Nephron (organoid): ENCODE results near the gene IQCK.

Experiments used
- H3K27ac Mint-ChIP-seq, 3 experiments: 2 replicates each; pipeline ENCODE4 v1.8.0; 2020; ENCODE audit warnings: mixed read lengths in 3 of 3, mild to moderate bottlenecking in 2 of 3, moderate library complexity in 1 of 3
- H3K27me3 Mint-ChIP-seq: 2 replicates; pipeline ENCODE4 v1.8.0; 2021; ENCODE audit warnings: low read depth, mild to moderate bottlenecking, moderate library complexity, mixed read lengths
- H3K36me3 Mint-ChIP-seq: 2 replicates; pipeline ENCODE4 v1.8.0; 2020; ENCODE audit warnings: low read depth, mixed read lengths
- H3K4me1 Mint-ChIP-seq: 2 replicates; pipeline ENCODE4 v1.8.0; 2020; ENCODE audit warnings: mixed read lengths
- H3K4me3 Mint-ChIP-seq, 3 experiments: 2 replicates each; pipeline ENCODE4 v1.8.0; 2020; ENCODE audit warnings: mild to moderate bottlenecking in 3 of 3, mixed read lengths in 3 of 3, moderate library complexity in 2 of 3
- H3K9me3 Mint-ChIP-seq: 2 replicates; pipeline ENCODE4 v1.8.0; 2020; ENCODE audit warnings: mixed read lengths
- TF ChIP-seq, protein P1 (sequence below), 3 experiments: fragments of 200-600 bp; sonication (generic); IDR thresholded peaks; one replicate each; pipeline ENCODE4 v1.5.0; 2021; ENCODE audit warnings: antibody characterized with exemption in 3 of 3; ENCODE audit not compliant: unreplicated experiment in 3 of 3

Gene IQCK

DNA sequence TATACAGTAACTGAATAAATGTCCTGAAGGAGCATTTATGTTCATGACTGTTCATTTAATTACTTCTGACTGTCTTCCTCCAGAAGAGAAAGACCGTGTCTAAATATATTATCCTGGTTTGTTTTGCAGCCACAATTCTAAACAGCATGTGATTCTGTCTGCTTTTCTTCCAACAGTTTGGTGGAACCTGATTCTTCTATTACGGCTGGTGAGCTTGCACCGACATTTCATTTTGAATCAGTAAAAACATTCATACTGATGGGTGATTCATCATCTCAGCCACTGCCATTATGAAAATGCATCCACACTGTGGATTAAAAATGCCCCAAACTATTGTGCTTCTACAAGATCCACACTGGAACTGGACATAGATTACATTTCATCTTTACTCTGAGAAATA, 17.0 kb upstream of the IQCK start:
- H3K4me3 Mint-ChIP-seq = no peak overlapping the region
- TF ChIP-seq, protein P1, sequence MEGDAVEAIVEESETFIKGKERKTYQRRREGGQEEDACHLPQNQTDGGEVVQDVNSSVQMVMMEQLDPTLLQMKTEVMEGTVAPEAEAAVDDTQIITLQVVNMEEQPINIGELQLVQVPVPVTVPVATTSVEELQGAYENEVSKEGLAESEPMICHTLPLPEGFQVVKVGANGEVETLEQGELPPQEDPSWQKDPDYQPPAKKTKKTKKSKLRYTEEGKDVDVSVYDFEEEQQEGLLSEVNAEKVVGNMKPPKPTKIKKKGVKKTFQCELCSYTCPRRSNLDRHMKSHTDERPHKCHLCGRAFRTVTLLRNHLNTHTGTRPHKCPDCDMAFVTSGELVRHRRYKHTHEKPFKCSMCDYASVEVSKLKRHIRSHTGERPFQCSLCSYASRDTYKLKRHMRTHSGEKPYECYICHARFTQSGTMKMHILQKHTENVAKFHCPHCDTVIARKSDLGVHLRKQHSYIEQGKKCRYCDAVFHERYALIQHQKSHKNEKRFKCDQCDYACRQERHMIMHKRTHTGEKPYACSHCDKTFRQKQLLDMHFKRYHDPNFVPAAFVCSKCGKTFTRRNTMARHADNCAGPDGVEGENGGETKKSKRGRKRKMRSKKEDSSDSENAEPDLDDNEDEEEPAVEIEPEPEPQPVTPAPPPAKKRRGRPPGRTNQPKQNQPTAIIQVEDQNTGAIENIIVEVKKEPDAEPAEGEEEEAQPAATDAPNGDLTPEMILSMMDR (IDR thresholded peaks at IDR 0.05; ENCODE audit: unreplicated experiment in 3 of 3) = no peak
- H3K27me3 Mint-ChIP-seq = no peaks in the 10 kb centered on the region
- H3K4me1 Mint-ChIP-seq = peaks cover 44% of the 10 kb centered on the region
- H3K27ac Mint-ChIP-seq = peak overlapping the region; percentile 83 to 98 (median 95)
- H3K36me3 Mint-ChIP-seq = peaks cover 81% of the 10 kb centered on the region
- H3K9me3 Mint-ChIP-seq = no peaks in the 10 kb centered on the region

DNA sequence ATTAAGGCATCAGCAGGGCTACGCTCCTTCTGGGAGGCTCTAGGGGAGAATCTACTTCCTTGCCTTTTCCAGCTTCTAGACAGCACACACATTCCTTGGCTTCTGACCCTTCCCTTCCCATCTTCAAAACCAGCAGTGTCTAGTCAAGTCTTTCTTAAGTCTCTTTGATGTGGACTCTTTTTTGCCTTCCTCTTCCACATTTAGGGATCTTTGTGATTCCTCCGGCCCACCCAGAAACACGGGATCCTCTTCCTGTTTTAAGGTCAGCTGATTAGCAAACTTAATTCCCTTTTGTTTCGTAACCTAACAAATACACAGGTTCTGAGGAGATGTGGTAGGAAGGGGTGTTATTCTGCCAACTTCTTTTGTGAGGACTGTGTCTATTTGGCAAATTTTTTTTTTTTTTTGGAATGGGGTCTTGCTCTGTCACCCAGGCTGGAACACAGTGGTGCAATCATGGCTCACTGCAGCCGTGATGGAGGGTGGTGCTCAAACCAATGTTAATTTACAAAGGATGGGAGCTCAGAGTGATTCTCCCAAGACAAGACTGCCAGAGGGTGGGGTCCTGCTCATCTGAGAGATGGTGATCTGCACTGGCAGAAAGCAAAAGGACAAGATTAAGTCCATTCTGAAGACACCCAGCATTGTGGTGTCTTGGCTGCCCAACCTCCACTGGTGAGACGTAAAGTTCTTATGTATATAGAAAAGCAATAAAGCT, 14.7 kb upstream of the IQCK start:
- H3K27ac Mint-ChIP-seq = peak overlapping the region in 1 of 3 experiments; percentile 54
- no peak overlapping the region for H3K4me3 Mint-ChIP-seq
- no peaks in the 10 kb centered on the region for H3K9me3 Mint-ChIP-seq
- TF ChIP-seq, protein P1 (IDR thresholded peaks at IDR 0.05; ENCODE audit: unreplicated experiment in 3 of 3) = no peak
- H3K36me3 Mint-ChIP-seq = peaks cover 80% of the 10 kb centered on the region
- H3K27me3 Mint-ChIP-seq = no peaks in the 10 kb centered on the region
- peaks cover 47% of the 10 kb centered on the region for H3K4me1 Mint-ChIP-seq

DNA sequence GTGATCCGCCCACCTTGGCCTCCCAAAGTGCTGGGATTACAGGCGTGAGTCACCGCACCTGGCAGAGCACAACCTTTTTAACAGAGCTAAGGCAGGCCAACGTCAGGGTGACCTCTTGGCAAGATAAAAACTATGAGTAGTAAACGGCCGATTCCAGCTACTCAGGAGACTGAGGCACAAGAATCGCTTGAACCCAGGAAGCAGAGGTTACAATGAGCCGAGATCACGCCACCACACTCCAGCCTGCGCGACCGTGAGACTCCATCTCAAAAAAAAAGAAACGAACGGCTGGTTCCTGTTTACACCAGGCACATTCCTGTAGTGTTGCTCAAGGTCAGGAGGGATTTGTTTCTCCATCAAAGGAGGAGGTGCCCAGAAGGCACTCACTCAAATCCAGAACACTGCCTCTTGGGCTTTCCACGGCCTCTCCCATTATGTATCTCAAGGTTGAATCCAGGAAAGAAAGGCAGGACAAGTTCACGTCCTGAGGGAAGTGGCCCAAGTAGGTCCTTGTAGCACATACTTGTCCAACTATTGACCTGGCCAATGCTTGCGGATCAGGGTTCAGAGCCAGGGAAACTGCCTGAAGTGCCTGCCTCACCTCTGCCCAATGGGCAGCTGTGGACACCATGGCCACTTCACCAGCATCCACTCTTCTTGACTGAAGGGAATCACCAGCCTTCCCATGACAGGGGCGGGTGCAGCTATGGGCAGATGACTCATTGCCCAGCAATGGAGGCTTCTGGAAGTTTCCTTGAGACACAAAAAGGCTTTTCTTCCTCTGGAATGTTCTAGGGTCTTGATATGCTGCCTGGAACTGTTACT, 13.5 kb upstream of the IQCK start:
- H3K4me3 Mint-ChIP-seq = no peak overlapping the region
- no peaks in the 10 kb centered on the region for H3K9me3 Mint-ChIP-seq
- H3K36me3 Mint-ChIP-seq = peaks cover 80% of the 10 kb centered on the region
- no peaks in the 10 kb centered on the region for H3K27me3 Mint-ChIP-seq
- TF ChIP-seq, protein P1 (IDR thresholded peaks at IDR 0.05; ENCODE audit: unreplicated experiment in 3 of 3) = no peak
- H3K4me1 Mint-ChIP-seq = peaks cover 52% of the 10 kb centered on the region
- no peak overlapping the region for H3K27ac Mint-ChIP-seq

DNA sequence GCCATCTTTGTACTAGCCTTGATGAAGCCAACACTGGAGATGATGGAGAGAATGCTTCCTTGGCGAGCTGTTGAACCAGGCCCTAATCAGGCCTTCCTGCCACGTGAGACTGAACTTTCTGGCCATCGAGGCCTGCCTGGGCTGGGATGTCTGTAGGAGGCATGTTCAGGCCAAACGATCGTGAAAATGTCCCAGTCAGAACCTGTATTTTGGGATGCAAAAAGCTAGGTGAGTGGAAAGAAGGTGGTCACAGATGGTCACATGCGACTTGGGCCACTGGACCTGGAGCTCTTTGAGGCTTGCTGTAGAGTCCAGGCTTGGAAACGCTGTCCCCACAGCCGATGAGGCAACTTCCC, 12.9 kb upstream of the IQCK start:
- Mint-ChIP-seq H3K4me1 (peaks cover 53% of the 10 kb centered on the region), H3K27me3 (peaks cover 3% of the 10 kb centered on the region), H3K27ac (no peak overlapping the region), H3K4me3 (no peak overlapping the region), H3K36me3 (peaks cover 79% of the 10 kb centered on the region), H3K9me3 (no peaks in the 10 kb centered on the region)
- TF ChIP-seq, protein P1 (IDR thresholded peaks at IDR 0.05; ENCODE audit: unreplicated experiment in 3 of 3) = no peak

DNA sequence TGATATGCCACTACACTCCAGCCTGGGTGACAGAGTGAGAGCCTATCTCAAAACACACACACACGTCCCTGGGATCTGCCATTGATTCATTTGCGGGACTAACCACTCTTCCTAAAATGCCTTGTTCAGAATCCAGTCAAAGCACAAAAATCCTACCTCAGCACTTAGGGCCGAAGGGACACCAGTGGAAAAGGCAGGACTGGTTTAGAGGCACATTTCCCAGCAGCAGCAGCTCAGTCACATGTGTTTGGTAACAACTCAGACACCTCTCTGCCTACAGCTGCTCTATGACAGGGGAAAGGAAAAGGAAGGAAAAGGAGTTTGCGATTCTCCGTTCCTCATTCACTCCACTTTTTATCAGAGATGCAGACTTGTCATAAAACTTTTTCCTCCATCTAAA, 12.2 kb upstream of the IQCK start:
- Mint-ChIP-seq H3K27me3 (peaks cover 3% of the 10 kb centered on the region), H3K4me3 (no peak overlapping the region), H3K4me1 (peaks cover 46% of the 10 kb centered on the region), H3K36me3 (peaks cover 72% of the 10 kb centered on the region), H3K27ac (peak overlapping the region in 2 of 3 experiments; percentile 14 to 45), H3K9me3 (no peaks in the 10 kb centered on the region)
- TF ChIP-seq, protein P1 (IDR thresholded peaks at IDR 0.05; ENCODE audit: unreplicated experiment in 3 of 3) = no peak
